Right atrium auricular region (tissue), 2 donors: Measurements from ENCODE around the gene CACNA2D1. TPM values are rescaled to one million over a fixed set of nuclear protein-coding genes. Genes with fewer than 3 reads are reported as not detected.
"Not testable (repeated sequence)": the region's sequence is repeated elsewhere in the genome, so short reads cannot be mapped to it uniquely, and the experiment has no call there.

Experiments used
- DNase-seq: peaks from one replicate; pipeline ENCODE4 v3.0.0-alpha.2; 2019; ENCODE audit warnings: low spot score
- H3K27ac ChIP-seq, 2 donors: fragments of 200-600 bp; sonication (generic); 1 replicate in 1 of 2; 2 replicates in 1 of 2; pipeline ENCODE4 v1.5.1; 2016 to 2019
- H3K27me3 ChIP-seq, 2 donors: fragments of 200-600 bp; sonication (generic); one replicate each; pipeline versions ENCODE4 v1.5.1 to v1.6.0; 2017 to 2019
- H3K36me3 ChIP-seq: fragments of 200-600 bp; sonication (generic); one replicate; pipeline ENCODE4 v1.5.1; 2016
- H3K4me1 ChIP-seq, 2 donors: fragments of 200-600 bp; sonication (generic); one replicate each; pipeline versions ENCODE4 v1.5.1 to v1.6.0; 2017 to 2019
- H3K4me3 ChIP-seq, 2 donors: fragments of 200-600 bp; sonication (generic); 1 replicate in 1 of 2; 2 replicates in 1 of 2; pipeline ENCODE4 v1.5.1; 2017 to 2019; ENCODE audit warnings: mild to moderate bottlenecking in 1 of 2, moderate library complexity in 1 of 2
- H3K9me3 ChIP-seq, 2 donors: fragments of 200-600 bp; sonication (generic); one replicate each; pipeline ENCODE4 v1.5.1; 2019
- total RNA-seq, 2 donors: library from RNA; depleted of rRNA; stranded (reverse); fragments of >200 nt; gene quantifications; one replicate each; pipeline ENCODE4 v1.1.0, GENCODE V29; 2016
- TF ChIP-seq, protein P1 (sequence below), 2 donors: fragments of 200-600 bp; sonication (generic); IDR thresholded peaks; one replicate each; pipeline ENCODE4 v1.5.1; 2019; ENCODE audit warnings: antibody characterized with exemption in 2 of 2

Gene CACNA2D1
- total RNA-seq, 2 donors from 2014 or later, result 31.5 to 54.5 TPM

DNA sequence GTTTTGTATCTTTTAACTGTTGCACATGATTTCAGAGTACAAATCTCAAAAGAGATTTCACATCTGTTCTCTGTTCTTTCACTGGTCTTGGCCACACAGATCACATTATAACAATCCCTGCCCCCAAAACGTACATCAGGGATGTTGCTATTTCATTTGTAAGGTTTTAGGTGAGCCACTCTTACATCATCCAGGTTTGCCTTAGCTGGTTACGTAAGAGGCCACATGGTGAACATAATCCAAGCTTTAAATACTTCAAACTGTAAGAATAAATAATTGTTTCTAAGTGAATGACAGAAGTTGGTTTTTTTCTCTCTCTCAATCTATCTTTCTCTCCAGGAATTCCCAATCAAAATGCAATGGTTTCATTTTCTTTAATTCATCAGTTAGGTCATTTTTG is 427.8 kb downstream of the CACNA2D1 start:
- no peaks in the 10 kb centered on the region for H3K27me3 ChIP-seq
- H3K27ac ChIP-seq, result no peak overlapping the region
- peaks cover 4% of the 10 kb centered on the region for H3K36me3 ChIP-seq
- H3K9me3 ChIP-seq, result no peaks in the 10 kb centered on the region
- DNase-seq, result no peak
- TF ChIP-seq, protein P1, sequence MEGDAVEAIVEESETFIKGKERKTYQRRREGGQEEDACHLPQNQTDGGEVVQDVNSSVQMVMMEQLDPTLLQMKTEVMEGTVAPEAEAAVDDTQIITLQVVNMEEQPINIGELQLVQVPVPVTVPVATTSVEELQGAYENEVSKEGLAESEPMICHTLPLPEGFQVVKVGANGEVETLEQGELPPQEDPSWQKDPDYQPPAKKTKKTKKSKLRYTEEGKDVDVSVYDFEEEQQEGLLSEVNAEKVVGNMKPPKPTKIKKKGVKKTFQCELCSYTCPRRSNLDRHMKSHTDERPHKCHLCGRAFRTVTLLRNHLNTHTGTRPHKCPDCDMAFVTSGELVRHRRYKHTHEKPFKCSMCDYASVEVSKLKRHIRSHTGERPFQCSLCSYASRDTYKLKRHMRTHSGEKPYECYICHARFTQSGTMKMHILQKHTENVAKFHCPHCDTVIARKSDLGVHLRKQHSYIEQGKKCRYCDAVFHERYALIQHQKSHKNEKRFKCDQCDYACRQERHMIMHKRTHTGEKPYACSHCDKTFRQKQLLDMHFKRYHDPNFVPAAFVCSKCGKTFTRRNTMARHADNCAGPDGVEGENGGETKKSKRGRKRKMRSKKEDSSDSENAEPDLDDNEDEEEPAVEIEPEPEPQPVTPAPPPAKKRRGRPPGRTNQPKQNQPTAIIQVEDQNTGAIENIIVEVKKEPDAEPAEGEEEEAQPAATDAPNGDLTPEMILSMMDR (IDR thresholded peaks at IDR 0.05), result no peak
- no peak overlapping the region for H3K4me3 ChIP-seq
- H3K4me1 ChIP-seq, result peaks cover 0 to 12% of the 10 kb centered on the region in 2 donors

- DNase-seq, H3K27ac ChIP-seq, H3K4me1 ChIP-seq, H3K27me3 ChIP-seq, H3K9me3 ChIP-seq, H3K4me3 ChIP-seq, H3K36me3 ChIP-seq: not testable (repeated sequence)
These were observed 429.0 kb downstream of the CACNA2D1 start for GRCh38 chr7:82014574-82014973.

DNA sequence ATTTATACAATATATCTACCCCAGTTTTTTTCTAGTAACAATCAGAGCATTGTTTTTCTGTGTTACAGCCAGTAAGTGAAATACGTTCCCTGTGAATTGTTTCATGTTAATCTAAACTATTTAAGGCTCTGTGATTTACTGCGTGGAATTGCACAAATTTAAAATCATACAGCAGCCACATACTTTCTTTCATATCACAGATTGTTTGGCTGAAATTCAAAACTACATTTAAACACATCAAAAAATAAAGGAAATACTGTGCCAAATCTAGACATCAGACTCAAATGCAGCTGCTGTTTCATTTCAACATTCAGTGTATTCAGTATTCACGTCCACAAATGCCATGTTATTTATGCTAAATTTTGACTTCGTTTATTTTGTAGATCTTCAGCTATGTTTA is 431.1 kb downstream of the CACNA2D1 start:
- Histone ChIP-seq H3K27ac (no peak overlapping the region), H3K9me3 (no peaks in the 10 kb centered on the region), H3K4me3 (no peak overlapping the region), H3K36me3 (peaks cover 7% of the 10 kb centered on the region), H3K27me3 (no peaks in the 10 kb centered on the region), H3K4me1 (peaks cover 0 to 6% of the 10 kb centered on the region in 2 donors)
- TF ChIP-seq, protein P1 (IDR thresholded peaks at IDR 0.05), result no peak
- no peak for DNase-seq

GRCh38 chr7:82010416-82010815 is 433.2 kb downstream of the CACNA2D1 start:
- H3K27me3 ChIP-seq, result no peaks in the 10 kb centered on the region
- peaks cover 0 to 10% of the 10 kb centered on the region in 2 donors for H3K4me1 ChIP-seq
- no peak for DNase-seq
- peaks cover 7% of the 10 kb centered on the region for H3K36me3 ChIP-seq
- TF ChIP-seq, protein P1 (IDR thresholded peaks at IDR 0.05), result no peak
- no peaks in the 10 kb centered on the region for H3K9me3 ChIP-seq
- H3K27ac ChIP-seq, result no peak overlapping the region
- no peak overlapping the region for H3K4me3 ChIP-seq

- no peaks in the 10 kb centered on the region for H3K27me3 ChIP-seq
- H3K4me3 ChIP-seq, result no peak overlapping the region
- TF ChIP-seq, protein P1 (IDR thresholded peaks at IDR 0.05), result no peak
- peaks cover 0 to 10% of the 10 kb centered on the region in 2 donors for H3K4me1 ChIP-seq
- no peaks in the 10 kb centered on the region for H3K9me3 ChIP-seq
- H3K36me3 ChIP-seq, result peaks cover 7% of the 10 kb centered on the region
- DNase-seq, result no peak
- no peak overlapping the region for H3K27ac ChIP-seq
These were observed 436.3 kb downstream of the CACNA2D1 start for GRCh38 chr7:82007315-82007714.

- no peaks in the 10 kb centered on the region for H3K27me3 ChIP-seq
- H3K9me3 ChIP-seq, result no peaks in the 10 kb centered on the region
- no peaks in the 10 kb centered on the region for H3K36me3 ChIP-seq
- H3K27ac ChIP-seq, result no peak overlapping the region
- no peak for DNase-seq
- no peak overlapping the region for H3K4me3 ChIP-seq
- peaks cover 0 to 10% of the 10 kb centered on the region in 2 donors for H3K4me1 ChIP-seq
- TF ChIP-seq, protein P1 (IDR thresholded peaks at IDR 0.05), result no peak
These were observed 438.5 kb downstream of the CACNA2D1 start for GRCh38 chr7:82005056-82005455.
